K562 (cell line): ENCODE measurements around the gene CYSRT1. TPM values are rescaled to one million over a fixed set of nuclear protein-coding genes. Genes with fewer than 3 reads are reported as not detected.

Experiments
- ARID2 ChIP-seq: fragments of 450-650 bp; IDR thresholded peaks from 2 replicates; pipeline ENCODE4 v1.6.1; 2017; ENCODE audit warnings: antibody characterized with exemption, mild to moderate bottlenecking
- BRCA1 ChIP-seq, 2 experiments: fragments of 450-650 bp in 1 of 2; sonication (generic) in 1 of 2; formaldehyde crosslinking in 1 of 2; IDR thresholded peaks; 2 replicates each; pipeline versions ENCODE4 v1.5.0 to v1.6.1; 2017 to 2020; ENCODE audit warnings: mild to moderate bottlenecking in 1 of 2, missing genetic modification reagents in 1 of 2
- BRD4 ChIP-seq: fragments of 200-600 bp; sonication (generic); IDR thresholded peaks from 2 replicates; pipeline ENCODE4 v1.6.1; 2017; ENCODE audit warnings: inconsistent platforms
- BRF1 ChIP-seq: IDR thresholded peaks from 3 replicates; pipeline ENCODE4 v1.6.1; 2011; ENCODE audit warnings: borderline replicate concordance, mild to moderate bottlenecking; ENCODE audit not compliant: insufficient read length; ENCODE audit errors: extremely low read depth
- CBFA2T2 ChIP-seq: fragments of 450-650 bp; conservative IDR thresholded peaks from 2 replicates; pipeline ENCODE4 v1.6.1; 2017; ENCODE audit warnings: mild to moderate bottlenecking
- CREM ChIP-seq: IDR thresholded peaks from 2 replicates; pipeline ENCODE4 v1.6.1; 2014; ENCODE audit warnings: antibody characterized with exemption, low read depth
- ESRRB ChIP-seq: fragments of 250-450 bp; sonication (Bioruptor Pico); IDR thresholded peaks from 2 replicates; pipeline ENCODE4 v1.5.0; 2020; ENCODE audit warnings: mild to moderate bottlenecking, moderate library complexity, borderline replicate concordance
- ETV6 ChIP-seq, 3 experiments: fragments of 150-350 bp in 1 of 3; sonication (generic) in 1 of 3; formaldehyde crosslinking in 1 of 3; IDR thresholded peaks; 2 replicates each; pipeline versions ENCODE4 v1.6.1 to v1.8.0; 2014 to 2022; ENCODE audit warnings: borderline replicate concordance in 2 of 3, low read depth in 2 of 3, antibody characterized with exemption in 1 of 3, low read length in 1 of 3, mild to moderate bottlenecking in 1 of 3, missing genetic modification reagents in 1 of 3
- GABPB2 ChIP-seq: fragments of 250-450 bp; sonication (Bioruptor Pico); conservative IDR thresholded peaks from 2 replicates; pipeline ENCODE4 v1.5.1; 2021; ENCODE audit warnings: mild to moderate bottlenecking
- MCM2 ChIP-seq: fragments of 450-650 bp; IDR thresholded peaks from 2 replicates; pipeline ENCODE4 v1.6.1; 2017; ENCODE audit warnings: low read depth, mild to moderate bottlenecking
- MTF1 ChIP-seq: fragments of 250-450 bp; sonication (Bioruptor Pico); IDR thresholded peaks from 2 replicates; pipeline ENCODE4 v1.9.0; 2021; ENCODE audit warnings: moderate library complexity, mild to moderate bottlenecking, inconsistent platforms, borderline replicate concordance
- NFE2L1 ChIP-seq: fragments of 450-650 bp; IDR thresholded peaks from 2 replicates; pipeline ENCODE4 v1.6.1; 2016; ENCODE audit warnings: missing genetic modification characterization, low read depth, mild to moderate bottlenecking, missing compliant biosample characterization, moderate library complexity, borderline replicate concordance
- NR1H2 ChIP-seq: sonication (generic); formaldehyde crosslinking; IDR thresholded peaks from 2 replicates; pipeline ENCODE4 v1.4.0; 2020; ENCODE audit warnings: mild to moderate bottlenecking, missing genetic modification reagents
- NR2F6 ChIP-seq: fragments of 450-650 bp; formaldehyde crosslinking; IDR thresholded peaks from 2 replicates; pipeline ENCODE4 v1.4.0; 2020; ENCODE audit warnings: mild to moderate bottlenecking
- SREBF1 ChIP-seq: fragments of 150-350 bp; IDR thresholded peaks from 2 replicates; pipeline ENCODE4 v1.6.1; 2014; ENCODE audit warnings: antibody characterized with exemption, low read depth, low read length, borderline replicate concordance
- TFAM ChIP-seq: fragments of 250-450 bp; sonication (Bioruptor Pico); conservative IDR thresholded peaks from 2 replicates; pipeline ENCODE4 v1.5.0; 2021; ENCODE audit warnings: mild to moderate bottlenecking, moderate library complexity
- U2AF1 ChIP-seq: fragments of 200-400 bp; formaldehyde crosslinking; optimal IDR thresholded peaks from 2 replicates; pipeline ENCODE3; 2017; ENCODE audit warnings: mild to moderate bottlenecking, low read depth, low read length, moderate library complexity
- ZFPM2 ChIP-seq: fragments of 250-450 bp; sonication (Bioruptor Pico); IDR thresholded peaks from 2 replicates; pipeline ENCODE4 v1.5.1; 2022; ENCODE audit warnings: mild to moderate bottlenecking
- ZNF561 ChIP-seq: fragments of 450-650 bp; formaldehyde crosslinking; conservative IDR thresholded peaks from 2 replicates; pipeline ENCODE4 v1.4.0; 2020; ENCODE audit warnings: mild to moderate bottlenecking, moderate library complexity
- ZNF668 ChIP-seq: fragments of 250-450 bp; sonication (Bioruptor Pico); IDR thresholded peaks from 2 replicates; pipeline ENCODE4 v1.8.0; 2022; ENCODE audit warnings: mild to moderate bottlenecking, inconsistent platforms
- polyA plus RNA-seq, 8 experiments: library from polyadenylated mRNA; depleted of rRNA in 4 of 8; stranded (reverse) in 5 of 8; unstranded in 3 of 8; fragments of >200 nt; fragmentation: Nextera tagmentation in 2 of 8; fragmentation: Illumina TruSeq in 1 of 8; extraction: Ambion mirVana in 2 of 8; extraction: Trizol in 1 of 8; gene quantifications; 2 replicates each; pipeline versions ENCODE4 v1.2.1 to v1.2.3, GENCODE V29; 2011 to 2014; ENCODE audit warnings: inconsistent platforms in 1 of 8, missing spikeins in 1 of 8
- total RNA-seq, 7 experiments: library from RNA; depleted of rRNA in 6 of 7; stranded (reverse); fragments of >200 nt in 6 of 7; fragmentation: Illumina TruSeq in 2 of 7; extraction: Trizol in 2 of 7; gene quantifications; 2 replicates each; pipeline versions ENCODE4 v1.2.1 to v1.2.3, GENCODE V29; 2011 to 2021; ENCODE audit warnings: low replicate concordance in 1 of 7
- TF ChIP-seq, protein P1 (sequence below): IDR thresholded peaks from 3 replicates; pipeline ENCODE4 v1.6.1; 2011; ENCODE audit warnings: borderline replicate concordance, mild to moderate bottlenecking; ENCODE audit not compliant: insufficient read length, insufficient read depth
- TF ChIP-seq, protein P2 (sequence below): sonication (generic); formaldehyde crosslinking; IDR thresholded peaks from 2 replicates; pipeline ENCODE4 v1.8.0; 2023; ENCODE audit warnings: missing genetic modification reagents, mild to moderate bottlenecking, borderline replicate concordance

CYSRT1 gene
- total and polyA plus RNA-seq, 9 of the 15 experiments (the other 6 are each of a cell fraction or from before 2014, with no cell fraction given) = 0.04 to 1.4 (median 0.42) TPM; not detected in 3

DNA sequence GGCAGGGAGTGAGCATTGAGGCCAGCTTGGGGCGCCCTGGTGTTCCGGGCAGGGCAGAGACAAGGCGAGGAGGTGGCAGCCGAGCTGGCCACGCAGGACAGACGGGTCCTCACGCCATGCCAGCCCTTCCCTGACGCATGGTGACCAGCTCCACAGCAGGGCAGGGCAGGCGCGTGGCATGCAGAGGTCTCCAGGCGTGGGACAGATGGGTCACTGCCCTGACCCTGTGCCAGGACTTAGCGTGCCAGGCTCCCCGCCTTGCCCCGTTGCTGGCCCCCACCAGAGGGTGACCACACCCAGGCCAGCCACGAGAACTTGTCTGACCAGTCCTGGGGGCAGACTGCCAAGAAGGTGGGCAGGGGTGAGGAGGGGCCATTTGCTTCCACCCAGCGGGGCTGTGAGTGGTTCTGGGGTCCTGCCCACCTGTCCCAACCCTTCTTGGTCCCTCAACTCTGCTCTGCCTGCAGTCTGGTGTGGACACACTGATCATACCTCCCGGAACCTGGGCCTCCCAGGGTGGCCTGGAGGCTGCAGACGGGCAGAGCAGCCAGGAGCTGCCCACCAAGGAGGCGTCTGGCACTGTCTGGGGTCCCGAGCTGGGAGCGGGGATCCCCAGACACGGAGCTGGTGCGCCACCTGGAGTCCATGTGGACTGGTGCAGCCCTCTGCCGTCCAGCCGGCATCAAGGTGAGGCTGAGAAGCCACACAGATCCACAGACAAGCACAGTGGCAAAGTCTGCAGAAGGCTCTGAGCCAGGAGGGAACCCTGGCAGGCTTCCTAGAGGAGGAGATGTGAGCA, 2.3 kb downstream of the CYSRT1 start, which contains the start of gene RNF224 (continued):
- no peak for TF ChIP-seq U2AF1
- no peak for TF ChIP-seq BRD4
- TF ChIP-seq BRF1 = no peak
- peak; percentile 31; the same call in 1 of the 2 replicates for TF ChIP-seq CREM
- no peak for TF ChIP-seq ESRRB (CRISPR knock-in tag)
- TF ChIP-seq, protein P1, sequence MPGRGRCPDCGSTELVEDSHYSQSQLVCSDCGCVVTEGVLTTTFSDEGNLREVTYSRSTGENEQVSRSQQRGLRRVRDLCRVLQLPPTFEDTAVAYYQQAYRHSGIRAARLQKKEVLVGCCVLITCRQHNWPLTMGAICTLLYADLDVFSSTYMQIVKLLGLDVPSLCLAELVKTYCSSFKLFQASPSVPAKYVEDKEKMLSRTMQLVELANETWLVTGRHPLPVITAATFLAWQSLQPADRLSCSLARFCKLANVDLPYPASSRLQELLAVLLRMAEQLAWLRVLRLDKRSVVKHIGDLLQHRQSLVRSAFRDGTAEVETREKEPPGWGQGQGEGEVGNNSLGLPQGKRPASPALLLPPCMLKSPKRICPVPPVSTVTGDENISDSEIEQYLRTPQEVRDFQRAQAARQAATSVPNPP = no peak
- no peak for TF ChIP-seq NR2F6
- no peak for TF ChIP-seq MTF1 (CRISPR knock-in tag)
- TF ChIP-seq ETV6 (IDR thresholded peaks at IDR 0.05; ENCODE audit: borderline replicate concordance in 1 of 2, low read depth in 2 of 2, low read length in 1 of 2) = no peak
- no peak for TF ChIP-seq ETV6 (CRISPR knock-in tag; IDR thresholded peaks at IDR 0.05; ENCODE audit: borderline replicate concordance)
- no peak for TF ChIP-seq GABPB2 (CRISPR knock-in tag)
- no peak for TF ChIP-seq BRCA1 (IDR thresholded peaks at IDR 0.05)
- TF ChIP-seq BRCA1 (CRISPR knock-in tag; IDR thresholded peaks at IDR 0.05) = no peak
- TF ChIP-seq ZNF561 (CRISPR knock-in tag) = no peak
- TF ChIP-seq TFAM = no peak
- TF ChIP-seq NFE2L1 = no peak
- peak; percentile 92 for TF ChIP-seq ARID2
- no peak for TF ChIP-seq CBFA2T2
- no peak for TF ChIP-seq NR1H2
- TF ChIP-seq ZNF668 (CRISPR knock-in tag) = no peak
- no peak for TF ChIP-seq ZFPM2 (CRISPR knock-in tag)
- TF ChIP-seq, protein P2, sequence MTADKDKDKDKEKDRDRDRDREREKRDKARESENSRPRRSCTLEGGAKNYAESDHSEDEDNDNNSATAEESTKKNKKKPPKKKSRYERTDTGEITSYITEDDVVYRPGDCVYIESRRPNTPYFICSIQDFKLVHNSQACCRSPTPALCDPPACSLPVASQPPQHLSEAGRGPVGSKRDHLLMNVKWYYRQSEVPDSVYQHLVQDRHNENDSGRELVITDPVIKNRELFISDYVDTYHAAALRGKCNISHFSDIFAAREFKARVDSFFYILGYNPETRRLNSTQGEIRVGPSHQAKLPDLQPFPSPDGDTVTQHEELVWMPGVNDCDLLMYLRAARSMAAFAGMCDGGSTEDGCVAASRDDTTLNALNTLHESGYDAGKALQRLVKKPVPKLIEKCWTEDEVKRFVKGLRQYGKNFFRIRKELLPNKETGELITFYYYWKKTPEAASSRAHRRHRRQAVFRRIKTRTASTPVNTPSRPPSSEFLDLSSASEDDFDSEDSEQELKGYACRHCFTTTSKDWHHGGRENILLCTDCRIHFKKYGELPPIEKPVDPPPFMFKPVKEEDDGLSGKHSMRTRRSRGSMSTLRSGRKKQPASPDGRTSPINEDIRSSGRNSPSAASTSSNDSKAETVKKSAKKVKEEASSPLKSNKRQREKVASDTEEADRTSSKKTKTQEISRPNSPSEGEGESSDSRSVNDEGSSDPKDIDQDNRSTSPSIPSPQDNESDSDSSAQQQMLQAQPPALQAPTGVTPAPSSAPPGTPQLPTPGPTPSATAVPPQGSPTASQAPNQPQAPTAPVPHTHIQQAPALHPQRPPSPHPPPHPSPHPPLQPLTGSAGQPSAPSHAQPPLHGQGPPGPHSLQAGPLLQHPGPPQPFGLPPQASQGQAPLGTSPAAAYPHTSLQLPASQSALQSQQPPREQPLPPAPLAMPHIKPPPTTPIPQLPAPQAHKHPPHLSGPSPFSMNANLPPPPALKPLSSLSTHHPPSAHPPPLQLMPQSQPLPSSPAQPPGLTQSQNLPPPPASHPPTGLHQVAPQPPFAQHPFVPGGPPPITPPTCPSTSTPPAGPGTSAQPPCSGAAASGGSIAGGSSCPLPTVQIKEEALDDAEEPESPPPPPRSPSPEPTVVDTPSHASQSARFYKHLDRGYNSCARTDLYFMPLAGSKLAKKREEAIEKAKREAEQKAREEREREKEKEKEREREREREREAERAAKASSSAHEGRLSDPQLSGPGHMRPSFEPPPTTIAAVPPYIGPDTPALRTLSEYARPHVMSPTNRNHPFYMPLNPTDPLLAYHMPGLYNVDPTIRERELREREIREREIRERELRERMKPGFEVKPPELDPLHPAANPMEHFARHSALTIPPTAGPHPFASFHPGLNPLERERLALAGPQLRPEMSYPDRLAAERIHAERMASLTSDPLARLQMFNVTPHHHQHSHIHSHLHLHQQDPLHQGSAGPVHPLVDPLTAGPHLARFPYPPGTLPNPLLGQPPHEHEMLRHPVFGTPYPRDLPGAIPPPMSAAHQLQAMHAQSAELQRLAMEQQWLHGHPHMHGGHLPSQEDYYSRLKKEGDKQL (CRISPR knock-in tag) = no peak
- no peak for TF ChIP-seq MCM2
- no peak for TF ChIP-seq SREBF1
